ENCODE measurements around the gene ECHDC3.

DNA sequence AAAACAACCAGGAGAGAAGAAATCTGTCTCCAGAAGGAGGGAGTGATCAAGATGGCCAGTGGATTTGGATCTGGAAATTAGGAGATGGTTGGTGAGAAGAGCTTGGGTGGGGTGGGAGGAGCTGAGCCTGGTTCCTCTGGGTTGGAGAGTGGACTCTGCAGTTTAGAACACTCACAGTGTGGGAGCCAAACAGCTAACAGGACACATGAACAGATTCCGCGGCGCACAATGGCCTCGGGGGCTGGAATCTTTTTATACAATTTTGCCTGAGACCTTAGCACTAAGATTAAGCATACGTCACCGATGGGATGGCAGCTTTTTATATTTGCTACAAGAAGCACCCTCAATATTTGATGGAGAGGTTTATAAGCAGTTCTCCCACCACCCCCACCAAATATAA lies 2.9 kb downstream of the ECHDC3 start:
- no peak for TF ChIP-seq SUZ12 (IDR thresholded peaks at IDR 0.05; ENCODE audit: low read depth, low read length)
- TF ChIP-seq, protein P1, sequence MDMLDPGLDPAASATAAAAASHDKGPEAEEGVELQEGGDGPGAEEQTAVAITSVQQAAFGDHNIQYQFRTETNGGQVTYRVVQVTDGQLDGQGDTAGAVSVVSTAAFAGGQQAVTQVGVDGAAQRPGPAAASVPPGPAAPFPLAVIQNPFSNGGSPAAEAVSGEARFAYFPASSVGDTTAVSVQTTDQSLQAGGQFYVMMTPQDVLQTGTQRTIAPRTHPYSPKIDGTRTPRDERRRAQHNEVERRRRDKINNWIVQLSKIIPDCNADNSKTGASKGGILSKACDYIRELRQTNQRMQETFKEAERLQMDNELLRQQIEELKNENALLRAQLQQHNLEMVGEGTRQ (IDR thresholded peaks at IDR 0.05; ENCODE audit: low read depth, low read length) = no peak
- TF ChIP-seq, protein P1 (CRISPR knock-in tag; IDR thresholded peaks at IDR 0.05; ENCODE audit: borderline replicate concordance) = no peak
- TF ChIP-seq, protein P2, sequence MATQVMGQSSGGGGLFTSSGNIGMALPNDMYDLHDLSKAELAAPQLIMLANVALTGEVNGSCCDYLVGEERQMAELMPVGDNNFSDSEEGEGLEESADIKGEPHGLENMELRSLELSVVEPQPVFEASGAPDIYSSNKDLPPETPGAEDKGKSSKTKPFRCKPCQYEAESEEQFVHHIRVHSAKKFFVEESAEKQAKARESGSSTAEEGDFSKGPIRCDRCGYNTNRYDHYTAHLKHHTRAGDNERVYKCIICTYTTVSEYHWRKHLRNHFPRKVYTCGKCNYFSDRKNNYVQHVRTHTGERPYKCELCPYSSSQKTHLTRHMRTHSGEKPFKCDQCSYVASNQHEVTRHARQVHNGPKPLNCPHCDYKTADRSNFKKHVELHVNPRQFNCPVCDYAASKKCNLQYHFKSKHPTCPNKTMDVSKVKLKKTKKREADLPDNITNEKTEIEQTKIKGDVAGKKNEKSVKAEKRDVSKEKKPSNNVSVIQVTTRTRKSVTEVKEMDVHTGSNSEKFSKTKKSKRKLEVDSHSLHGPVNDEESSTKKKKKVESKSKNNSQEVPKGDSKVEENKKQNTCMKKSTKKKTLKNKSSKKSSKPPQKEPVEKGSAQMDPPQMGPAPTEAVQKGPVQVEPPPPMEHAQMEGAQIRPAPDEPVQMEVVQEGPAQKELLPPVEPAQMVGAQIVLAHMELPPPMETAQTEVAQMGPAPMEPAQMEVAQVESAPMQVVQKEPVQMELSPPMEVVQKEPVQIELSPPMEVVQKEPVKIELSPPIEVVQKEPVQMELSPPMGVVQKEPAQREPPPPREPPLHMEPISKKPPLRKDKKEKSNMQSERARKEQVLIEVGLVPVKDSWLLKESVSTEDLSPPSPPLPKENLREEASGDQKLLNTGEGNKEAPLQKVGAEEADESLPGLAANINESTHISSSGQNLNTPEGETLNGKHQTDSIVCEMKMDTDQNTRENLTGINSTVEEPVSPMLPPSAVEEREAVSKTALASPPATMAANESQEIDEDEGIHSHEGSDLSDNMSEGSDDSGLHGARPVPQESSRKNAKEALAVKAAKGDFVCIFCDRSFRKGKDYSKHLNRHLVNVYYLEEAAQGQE (IDR thresholded peaks at IDR 0.05; ENCODE audit: borderline replicate concordance in 1 of 2, low read depth in 1 of 2, low read length in 2 of 2) = no peak
- TF ChIP-seq FOXK2 (IDR thresholded peaks at IDR 0.05) = no peak
- no peak for TF ChIP-seq RFX5 (IDR thresholded peaks at IDR 0.05; ENCODE audit: low read depth, low read length)

Data from HepG2 (cell line).